Stimulated activated CD4-positive, alpha-beta T cell treated with anti-CD3 and anti-CD28 coated beads, TNF-alpha, amount 100 ng/mL, for 24 hours (primary cell): ENCODE measurements around the gene RIMKLB.

Experiments
- DNase-seq, 3 experiments: peaks; one replicate each; pipeline ENCODE4 v3.0.0-alpha.2; 2020; ENCODE audit warnings: low read depth in 3 of 3

The RIMKLB gene, protein sequence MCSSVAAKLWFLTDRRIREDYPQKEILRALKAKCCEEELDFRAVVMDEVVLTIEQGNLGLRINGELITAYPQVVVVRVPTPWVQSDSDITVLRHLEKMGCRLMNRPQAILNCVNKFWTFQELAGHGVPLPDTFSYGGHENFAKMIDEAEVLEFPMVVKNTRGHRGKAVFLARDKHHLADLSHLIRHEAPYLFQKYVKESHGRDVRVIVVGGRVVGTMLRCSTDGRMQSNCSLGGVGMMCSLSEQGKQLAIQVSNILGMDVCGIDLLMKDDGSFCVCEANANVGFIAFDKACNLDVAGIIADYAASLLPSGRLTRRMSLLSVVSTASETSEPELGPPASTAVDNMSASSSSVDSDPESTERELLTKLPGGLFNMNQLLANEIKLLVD

DNA sequence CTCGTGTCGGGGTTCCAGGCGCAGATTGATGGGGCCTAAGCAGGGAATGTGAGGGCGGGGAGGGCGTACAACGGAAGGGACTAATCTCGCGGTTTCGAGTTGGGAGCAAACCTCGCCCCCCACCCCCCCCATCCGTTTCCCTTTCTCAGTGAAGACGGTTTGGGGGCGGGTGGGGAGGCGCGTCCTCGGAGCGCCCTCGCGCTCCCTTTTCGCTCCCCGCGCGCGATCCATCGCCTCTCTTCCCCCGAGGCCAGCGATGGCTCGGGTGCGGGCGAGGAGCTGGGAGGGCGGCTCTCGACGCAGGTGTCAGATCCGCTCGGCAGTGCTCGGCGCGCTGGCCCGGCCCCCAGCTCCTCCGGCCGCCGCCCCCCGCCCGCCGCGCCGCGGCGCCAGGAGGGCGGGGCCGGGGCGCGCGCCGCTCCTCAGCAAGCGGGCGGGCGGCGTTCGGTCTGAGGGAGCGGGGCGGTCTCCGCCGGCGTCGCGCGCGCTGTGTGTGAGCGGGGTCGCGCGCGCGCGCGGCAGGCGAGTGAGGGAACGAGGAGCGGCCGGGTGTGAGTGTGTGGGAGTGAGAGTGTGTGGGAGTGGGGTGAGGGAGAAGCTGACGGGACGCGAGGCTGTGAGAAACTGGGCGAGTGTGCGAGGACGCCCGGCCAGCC lies at the start of gene RIMKLB:
RIMKLB (plus strand) TSS at position 516 of the 656 bp plus-strand sequence. CDS start 15,876 bp downstream, outside the sequence.
- peak; percentile 47 to 74 (median 61) for DNase-seq

DNA sequence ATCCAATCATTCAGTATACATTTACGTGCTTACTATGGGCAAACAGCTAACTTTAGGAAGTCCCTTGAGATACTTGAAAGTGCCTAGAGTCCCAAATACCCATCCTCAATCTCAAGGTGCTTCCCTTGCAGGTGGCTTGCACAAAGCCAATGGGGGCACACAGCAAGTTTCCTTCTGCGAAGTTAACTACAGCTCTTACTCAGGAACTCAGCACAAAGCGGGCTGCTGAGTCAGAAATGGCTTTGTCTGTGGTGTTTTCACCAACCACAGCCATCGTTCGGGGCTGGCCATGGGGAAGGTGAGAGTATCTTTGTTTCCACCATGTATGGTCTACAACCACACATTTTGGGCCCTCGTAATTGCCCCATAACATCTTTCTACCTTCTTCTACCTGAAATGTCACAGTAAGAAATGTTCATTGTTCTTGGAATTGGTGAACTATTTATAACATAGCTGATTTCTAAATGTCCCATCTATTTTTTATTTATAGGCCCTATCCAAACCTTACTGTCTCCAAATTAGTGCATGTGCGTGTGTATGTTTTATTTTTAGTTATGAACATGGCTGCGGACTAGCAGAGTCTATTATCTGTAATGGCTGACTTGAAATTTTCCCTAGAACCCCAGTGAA lies 49.1 kb upstream of the RIMKLB start:
- peak; percentile 7 to 76 (median 36) for DNase-seq

DNA sequence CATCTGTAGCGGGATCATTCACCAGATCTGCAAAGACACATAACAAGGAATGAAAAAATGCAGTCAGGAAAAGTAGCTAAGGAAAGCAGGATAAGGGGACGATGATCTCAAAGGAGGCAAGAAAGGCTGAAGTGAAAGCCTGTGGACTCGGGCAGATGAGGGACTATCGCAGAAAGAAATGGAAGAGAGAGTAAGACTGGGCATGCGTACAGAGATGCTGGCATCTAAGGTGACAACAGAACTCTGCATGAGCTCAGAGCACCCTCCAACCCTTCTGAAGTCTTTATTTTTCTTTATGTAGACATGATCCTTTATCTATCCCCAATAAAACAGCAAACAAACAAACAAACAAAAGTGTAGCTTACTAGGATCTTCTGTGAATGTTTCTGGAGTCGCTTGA lies 42.4 kb upstream of the RIMKLB start:
- DNase-seq: no peak

DNA sequence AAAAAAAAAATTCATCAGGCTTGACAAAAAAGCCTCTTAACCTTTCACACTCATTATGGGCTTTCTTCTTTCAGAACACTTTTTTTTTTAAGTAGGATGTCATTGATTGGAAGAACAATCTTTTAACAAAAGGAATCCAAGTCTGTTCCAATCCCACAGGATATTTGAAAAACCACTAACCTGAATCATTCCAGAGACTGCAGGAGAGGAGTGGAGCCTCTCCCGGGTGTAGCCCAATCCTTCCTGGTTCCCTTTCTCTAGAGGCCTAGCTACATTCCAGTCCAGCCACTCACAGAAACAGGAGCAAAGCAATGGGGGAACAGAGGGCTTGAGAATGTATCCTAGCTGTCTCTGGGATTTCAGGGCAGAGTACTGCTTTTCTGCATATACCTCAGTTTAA lies 39.4 kb upstream of the RIMKLB start:
- no peak for DNase-seq

- DNase-seq: no peak
These were observed 36.8 kb upstream of the RIMKLB start for GRCh38 chr12:8661016-8661415.

DNA sequence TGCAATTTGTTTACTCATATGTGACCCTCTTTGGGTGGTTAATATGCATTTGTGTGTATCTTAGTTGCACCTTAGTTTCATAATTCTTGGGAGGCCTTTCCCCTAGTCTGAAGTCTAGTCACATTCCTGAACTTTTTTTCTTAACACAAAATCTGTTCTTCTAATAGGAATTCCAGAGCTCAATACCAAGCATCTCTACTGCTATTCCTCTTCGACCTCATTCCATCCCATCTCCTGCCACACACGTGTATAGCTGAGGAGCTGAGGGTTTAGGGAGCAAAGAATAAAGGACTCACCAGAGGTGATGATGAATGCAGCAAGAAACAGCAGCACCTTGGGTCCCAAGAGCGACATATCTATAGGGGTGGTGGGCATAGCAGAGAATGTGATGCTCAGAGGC lies 36.0 kb upstream of the RIMKLB start:
- DNase-seq: no peak

DNA sequence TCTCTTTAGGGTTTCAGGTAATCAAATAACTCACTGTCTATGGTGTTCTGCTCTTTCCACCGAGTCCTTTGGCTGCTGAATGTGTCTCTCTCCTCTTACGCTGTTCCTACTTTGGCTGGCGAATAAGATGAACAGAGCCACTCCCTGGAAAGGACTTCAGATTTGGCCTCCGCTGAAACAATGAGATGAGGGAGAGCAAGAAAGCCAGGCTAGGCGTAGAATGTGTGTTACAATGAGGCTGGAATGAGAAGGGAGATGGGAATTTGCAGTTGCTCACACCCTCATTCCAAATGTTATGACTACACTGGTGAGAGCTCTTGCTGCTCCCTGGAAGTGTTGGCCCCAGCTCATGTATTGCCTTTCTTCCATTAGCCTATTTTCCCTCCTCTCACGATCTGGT lies 35.2 kb upstream of the RIMKLB start, which contains the start of gene MFAP5:
MFAP5 (minus strand) TSS at position 234 of the 400 bp plus-strand sequence. CDS start 722 bp downstream, outside the sequence.
- DNase-seq: no peak

GRCh38 chr12:8664228-8664913 lies 33.4 kb upstream of the RIMKLB start:
- no peak for DNase-seq

GRCh38 chr12:8665759-8666158 lies 32.0 kb upstream of the RIMKLB start:
- no peak for DNase-seq

DNA sequence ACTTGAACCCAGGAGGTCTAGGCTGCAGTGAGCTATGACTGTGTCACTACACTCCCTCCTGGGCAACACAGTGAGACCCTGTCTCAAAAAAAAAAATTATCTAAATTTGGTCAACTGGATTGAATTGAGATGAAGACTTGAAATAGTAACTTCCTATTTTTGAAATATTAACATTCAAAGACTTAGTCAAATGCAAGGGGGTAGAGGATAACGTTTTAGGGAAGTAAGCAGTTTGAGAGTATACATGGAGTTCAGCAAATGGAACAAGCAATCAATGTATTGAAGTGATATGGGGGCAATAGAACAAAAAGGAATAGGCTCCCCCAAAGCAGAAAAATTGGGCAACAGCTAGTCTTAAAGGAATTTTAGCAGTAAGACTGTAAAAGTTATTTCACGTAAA lies 30.5 kb upstream of the RIMKLB start:
- DNase-seq: no peak

DNA sequence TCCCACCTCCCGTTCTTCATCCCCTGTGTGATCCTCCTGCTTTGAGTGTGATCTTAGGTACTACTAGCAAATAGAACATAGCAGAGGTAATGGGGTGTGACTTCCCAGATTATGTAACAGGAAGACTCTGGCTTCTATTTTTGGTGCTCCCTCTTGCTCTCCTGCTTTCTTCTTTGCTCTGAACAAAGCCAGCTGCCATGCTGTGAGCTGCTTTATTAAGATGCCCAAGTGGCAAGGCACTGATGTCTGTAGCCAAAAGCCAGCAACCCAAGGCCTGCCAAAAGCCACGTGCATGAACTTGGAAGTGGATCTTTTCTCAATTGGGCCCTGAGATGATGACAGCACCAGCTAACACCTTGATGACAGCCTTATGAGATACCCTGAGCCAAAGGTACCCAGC lies 29.4 kb upstream of the RIMKLB start:
- DNase-seq: no peak

- no peak for DNase-seq
These were observed 25.4 kb upstream of the RIMKLB start for GRCh38 chr12:8672381-8672780.

DNA sequence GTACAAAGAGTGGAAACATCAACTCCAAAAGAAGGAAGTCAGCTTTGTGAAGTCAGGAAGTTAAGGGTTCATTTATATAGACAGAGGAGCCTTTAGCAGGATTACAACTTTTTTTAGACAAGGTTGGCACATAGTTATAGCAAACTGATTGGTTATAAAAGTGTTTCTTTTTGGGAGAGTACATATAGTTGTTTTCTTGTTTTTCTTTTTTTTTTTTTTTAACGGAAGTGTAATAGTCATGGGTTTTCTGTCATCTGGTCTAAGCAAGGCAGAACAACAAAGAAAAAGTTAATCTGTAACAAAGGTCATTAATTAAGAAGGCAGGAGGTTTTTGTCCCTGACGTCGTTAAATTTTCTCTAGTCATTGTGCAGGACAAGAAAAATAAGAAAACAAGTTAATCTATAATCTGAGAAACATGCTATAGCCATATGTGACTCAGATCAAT lies 22.2 kb upstream of the RIMKLB start:
- DNase-seq: no peak

- DNase-seq: no peak
These were observed 21.1 kb upstream of the RIMKLB start for GRCh38 chr12:8676651-8677050.

- DNase-seq: no peak
These were observed 20.4 kb upstream of the RIMKLB start for GRCh38 chr12:8677362-8677761.

- no peak for DNase-seq
These were observed 19.1 kb upstream of the RIMKLB start for GRCh38 chr12:8678661-8679111.

DNA sequence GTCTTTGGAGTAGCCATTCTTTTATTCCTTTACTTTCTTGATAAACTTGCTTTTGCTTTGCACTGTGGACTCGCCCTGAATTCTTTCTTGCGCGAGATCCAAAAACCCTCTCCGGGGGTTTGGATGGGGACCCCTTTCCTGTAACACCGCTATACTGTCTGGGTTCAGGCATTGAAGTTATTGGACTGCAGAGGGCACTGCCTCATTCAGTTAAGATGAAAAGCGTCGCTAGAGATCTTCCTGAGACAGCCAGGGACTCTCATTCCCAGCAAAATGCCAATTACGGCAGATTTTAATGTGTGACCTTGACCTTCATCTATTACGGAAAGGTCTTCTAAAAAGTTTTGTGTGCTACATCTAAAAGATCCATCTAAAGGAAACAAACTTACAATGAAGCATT lies 17.3 kb upstream of the RIMKLB start:
- no peak for DNase-seq

- no peak for DNase-seq
These were observed 16.5 kb upstream of the RIMKLB start for GRCh38 chr12:8681129-8681884.

DNA sequence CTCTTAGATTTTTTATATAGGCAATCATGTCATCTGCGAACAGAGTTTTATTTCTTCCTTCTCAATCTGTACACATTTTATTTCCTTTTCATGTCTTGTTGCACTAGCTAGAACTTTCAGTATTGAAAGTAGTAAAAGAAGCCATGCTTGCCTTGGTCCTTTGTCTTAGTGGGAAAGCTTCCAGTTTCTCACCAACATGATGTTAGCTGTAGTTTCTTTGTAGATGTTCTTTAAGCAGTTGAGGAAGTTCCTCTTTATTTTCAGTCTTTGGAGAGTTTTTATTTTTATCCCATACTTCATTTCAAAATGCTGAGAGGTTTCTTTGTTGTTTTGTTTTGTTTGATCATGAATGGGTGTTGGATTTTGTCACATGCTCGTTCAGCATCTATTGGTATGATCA lies 12.7 kb upstream of the RIMKLB start:
- DNase-seq: no peak

DNA sequence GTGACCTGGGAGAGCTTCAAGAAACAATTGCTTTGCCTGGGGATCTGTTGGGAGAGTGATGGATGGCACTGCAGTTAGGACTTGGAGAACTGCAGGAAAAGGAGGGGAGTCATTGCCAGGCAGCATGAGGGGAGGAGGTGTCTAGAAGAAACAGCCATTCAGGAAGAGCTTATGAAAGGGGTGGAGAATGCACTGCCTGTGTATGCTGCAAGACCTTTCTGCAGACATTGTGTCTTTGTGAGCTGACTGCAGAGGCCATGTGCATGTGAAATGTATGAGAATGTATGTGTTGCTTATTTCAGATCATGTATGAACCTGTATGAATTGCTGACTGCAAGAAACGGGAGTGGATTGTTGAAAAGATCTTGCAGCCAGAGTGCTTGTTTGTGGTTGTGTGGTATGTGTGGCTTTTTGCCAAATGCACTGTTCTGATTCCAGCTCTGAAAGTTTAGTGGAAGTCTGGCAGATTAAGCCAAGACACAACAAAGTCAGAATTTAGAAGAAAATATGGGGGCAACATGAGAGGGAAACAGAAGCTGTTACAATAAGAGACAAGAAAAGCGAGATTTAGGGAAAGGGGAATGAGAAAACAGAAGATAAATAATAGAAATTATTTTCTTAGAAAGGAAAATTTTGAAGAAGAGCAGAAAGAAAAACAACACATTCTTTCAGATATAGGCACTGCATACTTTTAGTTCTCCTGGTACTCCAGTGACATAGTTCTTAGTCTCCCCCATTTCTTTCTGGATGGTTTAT lies 9.8 kb upstream of the RIMKLB start:
- DNase-seq: no peak
